Left ventricle myocardium superior (tissue), 1 donor: Measurements from ENCODE around the gene GLG1. TPM values are rescaled to one million over a fixed set of nuclear protein-coding genes. Genes with fewer than 3 reads are reported as not detected.
"Not testable (repeated sequence)": the region's sequence is repeated elsewhere in the genome, so short reads cannot be mapped to it uniquely, and the experiment has no call there.

Experiments
- ATAC-seq: fragments of 200-7000 bp; cut with Tn5 transposase; one replicate; pipeline ENCODE4 v1.9.1; 2020; ENCODE audit warnings: mild to moderate bottlenecking, moderate library complexity
- DNase-seq: peaks from one replicate; pipeline ENCODE4 v3.0.0-alpha.2; 2020
- intact Hi-C: fragments of 100-400 bp; cut with micrococcal nuclease; formaldehyde crosslinking; loops from one replicate; pipeline ENCODE4 v1.11.0; 2022
- total RNA-seq: library from RNA; stranded (reverse); fragmentation: NEBNext Ultra II Directional; extraction: Animal tissue kit (Norgen Biotek cat#: 25700); gene quantifications from one replicate; pipeline ENCODE4 v1.2.1, GENCODE V29; 2021
- donor health status: DM: no; HTN: yes; CAD: no; lungs with severe emphysema.

Gene GLG1
- total RNA-seq, 1 donor from 2014 or later, result 80.0 TPM

DNA sequence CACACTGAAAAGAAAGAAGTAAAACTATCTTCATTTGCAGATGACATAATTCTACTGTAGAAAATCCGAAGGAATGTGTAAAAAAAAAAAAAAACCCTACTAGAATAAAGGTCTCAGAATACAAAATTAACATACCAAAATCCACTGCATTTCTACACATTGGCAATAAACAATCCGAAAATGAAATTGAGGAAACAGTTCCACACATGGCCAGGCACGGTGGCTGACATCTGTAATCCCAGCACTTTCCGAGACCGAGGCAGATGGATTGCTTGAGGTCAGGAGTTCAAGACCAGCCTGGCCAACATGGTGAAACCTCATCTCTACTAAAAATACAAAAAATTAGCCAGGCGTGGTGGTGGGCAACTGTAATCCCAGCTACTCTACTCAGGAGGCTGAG lies 181.2 kb downstream of the GLG1 start:
- intact Hi-C loops, DNase-seq, ATAC-seq: not testable (repeated sequence)

DNA sequence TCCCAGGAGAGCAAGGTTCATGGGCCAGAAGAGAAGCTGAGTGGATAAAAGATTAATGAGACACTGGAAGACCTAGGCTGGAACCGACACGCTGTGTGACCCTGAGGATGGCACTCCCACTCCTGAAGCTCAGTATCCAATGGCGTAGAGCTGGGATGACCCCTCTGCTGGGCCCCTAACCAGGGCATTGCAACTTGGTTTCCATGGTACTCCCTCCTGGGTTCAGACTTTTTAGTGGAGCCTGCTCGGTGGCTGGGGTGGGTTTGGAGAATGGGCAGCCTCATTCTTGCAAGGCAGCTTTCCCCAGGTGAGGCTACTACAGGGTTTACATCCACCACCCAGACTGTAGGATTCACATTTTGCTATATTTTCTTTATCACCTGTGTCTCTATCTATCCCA lies 183.2 kb downstream of the GLG1 start:
- ATAC-seq, DNase-seq, intact Hi-C loops: not testable (repeated sequence)

DNA sequence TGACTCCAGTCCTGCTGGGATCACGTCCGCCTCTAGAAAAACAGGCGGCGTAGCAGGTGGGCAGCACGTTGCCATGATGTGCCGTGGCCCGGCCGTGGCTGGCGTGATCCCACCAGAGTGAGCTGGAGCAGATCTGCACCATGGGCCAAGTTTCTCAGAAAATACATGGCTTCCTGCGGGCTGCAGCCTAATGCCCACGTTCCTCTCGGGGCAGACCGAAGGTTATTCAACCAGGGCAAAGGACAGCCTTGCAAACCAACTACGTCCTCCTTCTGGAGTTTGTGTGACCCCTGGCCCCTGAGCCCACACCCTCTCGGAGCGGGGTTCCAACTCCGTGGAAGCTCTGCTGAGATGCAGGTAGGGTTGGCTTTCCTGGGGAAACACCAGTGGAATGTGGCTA lies 184.8 kb downstream of the GLG1 start:
- DNase-seq, intact Hi-C loops, ATAC-seq: not testable (repeated sequence)

DNA sequence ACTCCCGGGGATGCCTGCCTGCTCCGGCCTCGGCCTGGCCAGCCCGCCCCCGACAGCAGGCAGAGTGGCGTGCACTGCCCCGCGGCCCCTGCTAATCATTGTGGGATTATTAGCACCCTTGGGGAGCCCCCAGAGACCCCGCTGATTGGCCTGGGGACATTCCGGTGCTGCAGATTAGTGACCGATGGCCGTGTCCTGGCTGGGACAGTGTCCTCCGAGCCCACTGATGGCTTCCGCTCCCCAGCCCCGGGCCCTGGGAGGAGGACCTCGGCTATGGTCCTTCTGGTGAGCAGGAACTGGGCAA lies 185.5 kb downstream of the GLG1 start:
- DNase-seq, ATAC-seq, intact Hi-C loops: not testable (repeated sequence)

DNA sequence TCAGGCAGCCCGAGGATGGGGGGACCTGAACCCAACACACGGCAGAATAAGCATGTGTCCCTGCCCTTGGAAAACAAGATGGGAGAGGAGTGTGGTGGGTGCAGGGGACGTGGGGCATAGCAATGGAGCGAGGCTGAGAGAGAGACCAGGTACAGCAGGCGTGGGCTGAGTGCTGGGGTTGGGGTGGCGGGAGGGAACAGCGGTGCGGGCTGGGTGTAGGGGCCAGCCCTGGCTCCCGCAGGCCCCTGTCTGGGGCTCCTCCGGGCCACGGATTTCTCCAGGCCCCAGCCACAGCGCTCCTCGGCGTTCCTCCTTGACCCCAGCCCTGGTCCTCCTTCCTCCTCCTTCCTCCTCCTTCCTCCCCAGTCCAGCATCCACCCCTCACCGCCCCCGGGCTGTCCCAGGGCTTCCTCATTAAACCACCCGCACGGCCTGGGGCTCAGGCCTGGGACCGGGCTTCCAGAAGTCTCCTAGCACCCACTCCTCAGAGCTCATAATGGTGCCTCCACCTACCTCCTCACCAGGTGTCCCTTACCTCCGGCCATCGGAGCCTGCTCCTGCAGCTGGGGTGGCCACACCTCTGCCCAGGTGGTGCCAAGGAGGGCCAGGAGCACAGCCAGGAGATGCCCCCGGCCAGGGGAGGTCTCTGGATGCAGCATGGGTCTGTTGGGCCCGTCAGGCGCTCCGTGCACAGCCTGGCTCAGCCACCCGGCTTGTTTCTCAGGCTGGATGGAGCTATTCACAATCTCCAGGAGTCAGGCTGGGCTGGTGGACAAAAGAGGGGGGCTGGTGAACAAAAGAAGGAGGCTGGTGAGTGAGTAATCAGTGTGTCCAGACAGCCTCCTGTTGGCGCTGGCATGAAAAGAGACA lies 186.1 kb downstream of the GLG1 start, which contains the start of gene CLEC18B:
TSS of gene CLEC18B (minus strand) at position 867 of the 870 bp plus-strand sequence. CDS start at position 659, 208 bp downstream.
- intact Hi-C loops, DNase-seq, ATAC-seq: not testable (repeated sequence)

DNA sequence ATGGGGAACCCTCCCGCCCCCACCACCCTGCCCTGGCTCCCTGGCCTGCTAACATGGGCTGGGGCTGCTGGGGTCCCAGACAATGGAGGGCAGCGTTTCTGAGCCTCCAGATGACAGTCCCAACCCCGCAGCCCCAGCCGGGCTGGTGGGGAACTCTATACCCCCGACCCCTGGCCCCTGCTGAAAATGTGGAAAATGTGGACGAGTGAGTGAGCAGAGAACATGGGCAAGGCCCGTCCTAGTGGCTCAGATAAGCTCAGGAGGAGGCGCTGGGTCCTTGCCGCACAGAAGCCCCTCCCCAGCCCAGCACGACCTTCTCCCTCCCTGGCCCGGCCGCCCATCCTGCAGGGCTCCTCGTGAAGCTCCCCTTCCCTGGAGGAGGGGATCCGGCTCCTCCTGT lies 187.1 kb downstream of the GLG1 start:
- intact Hi-C loops, DNase-seq, ATAC-seq: not testable (repeated sequence)

DNA sequence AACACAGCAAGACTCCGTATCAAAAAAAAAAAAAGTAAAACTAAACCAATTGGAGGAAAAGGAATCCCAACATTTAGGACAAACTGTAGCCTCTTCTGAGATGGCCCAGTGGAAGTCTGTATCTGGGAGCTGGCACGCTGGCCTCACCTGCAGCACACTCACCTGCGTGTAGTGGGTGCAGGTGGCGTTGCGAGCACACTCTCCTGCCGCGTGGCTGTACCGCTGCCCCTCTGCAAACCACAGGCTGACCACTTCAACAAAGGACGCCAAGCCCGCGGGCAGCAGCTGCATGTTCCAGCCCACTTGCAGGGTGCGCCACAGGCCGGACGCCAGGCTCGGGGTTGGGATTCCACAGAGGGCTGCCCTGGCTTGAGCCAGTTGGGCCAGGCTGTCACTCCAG lies 189.0 kb downstream of the GLG1 start:
- ATAC-seq, DNase-seq, intact Hi-C loops: not testable (repeated sequence)

DNA sequence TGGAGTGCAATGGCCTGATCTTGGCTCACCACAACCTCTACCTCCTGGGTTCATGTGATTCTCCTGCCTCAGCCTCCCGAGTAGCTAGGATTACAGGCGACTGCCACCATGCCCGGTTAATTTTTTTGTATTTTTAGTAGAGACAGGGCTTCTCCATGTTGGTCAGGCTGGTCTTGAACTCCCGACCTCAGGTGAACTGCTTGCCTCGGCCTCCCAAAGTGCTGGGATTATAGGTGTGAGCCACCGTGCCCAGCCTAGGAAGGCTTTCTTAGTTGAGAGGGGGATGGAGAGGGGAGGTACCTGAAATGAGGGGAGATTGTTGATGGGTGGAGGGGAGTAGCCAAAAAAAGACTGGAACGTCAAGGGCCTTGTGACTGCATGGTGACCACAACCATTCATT lies 193.0 kb downstream of the GLG1 start:
- DNase-seq, intact Hi-C loops, ATAC-seq: not testable (repeated sequence)

DNA sequence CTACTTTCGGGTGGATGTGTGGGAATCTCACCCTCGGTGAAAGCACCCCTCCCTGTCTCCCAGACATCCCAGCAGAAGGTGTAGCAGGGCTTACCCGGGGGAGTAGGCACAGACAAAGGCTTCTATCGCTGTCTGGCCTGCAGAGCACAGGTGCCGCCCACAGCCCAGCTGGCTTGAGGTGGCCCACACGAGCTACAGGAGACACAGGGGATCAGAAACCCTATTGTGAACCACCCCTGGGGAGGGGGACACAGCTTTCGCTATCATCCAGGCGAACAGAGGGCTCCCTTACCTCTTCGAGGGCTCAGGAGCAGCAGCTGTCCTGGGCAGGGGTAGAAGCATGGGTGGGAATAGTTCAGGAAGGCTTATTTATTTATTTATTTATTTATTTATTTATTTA lies 193.4 kb downstream of the GLG1 start:
- DNase-seq, ATAC-seq, intact Hi-C loops: not testable (repeated sequence)

DNA sequence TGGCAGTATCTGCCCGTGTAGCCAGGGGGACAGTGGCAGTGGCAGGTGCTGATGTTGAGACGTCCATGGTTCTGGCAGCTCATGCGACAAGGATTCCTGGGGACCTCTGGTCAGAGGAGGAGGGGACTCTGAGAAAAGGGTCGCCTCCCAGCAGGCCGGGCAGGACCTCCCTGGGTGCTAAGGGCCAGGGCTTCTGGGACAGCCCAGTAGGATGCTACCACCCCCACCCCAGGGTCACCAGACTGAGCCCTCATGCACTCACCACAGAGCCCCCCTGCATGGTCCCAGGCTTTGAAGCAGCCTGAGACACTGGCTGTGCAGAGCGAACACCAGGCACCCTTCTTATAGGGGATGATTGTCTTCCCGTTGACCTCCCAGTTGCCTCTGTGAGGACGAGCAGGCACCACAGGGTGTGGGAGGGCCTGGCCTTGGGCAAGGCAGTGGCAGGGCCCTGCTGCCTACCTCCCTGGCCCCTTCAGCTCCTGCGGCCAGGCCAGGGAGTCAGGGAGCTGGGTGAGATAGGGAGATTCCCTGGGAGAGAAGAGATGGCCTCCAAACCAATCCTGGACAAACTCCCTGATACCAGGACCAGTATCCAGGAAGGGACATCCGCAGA lies 194.0 kb downstream of the GLG1 start:
- intact Hi-C loops, ATAC-seq, DNase-seq: not testable (repeated sequence)

DNA sequence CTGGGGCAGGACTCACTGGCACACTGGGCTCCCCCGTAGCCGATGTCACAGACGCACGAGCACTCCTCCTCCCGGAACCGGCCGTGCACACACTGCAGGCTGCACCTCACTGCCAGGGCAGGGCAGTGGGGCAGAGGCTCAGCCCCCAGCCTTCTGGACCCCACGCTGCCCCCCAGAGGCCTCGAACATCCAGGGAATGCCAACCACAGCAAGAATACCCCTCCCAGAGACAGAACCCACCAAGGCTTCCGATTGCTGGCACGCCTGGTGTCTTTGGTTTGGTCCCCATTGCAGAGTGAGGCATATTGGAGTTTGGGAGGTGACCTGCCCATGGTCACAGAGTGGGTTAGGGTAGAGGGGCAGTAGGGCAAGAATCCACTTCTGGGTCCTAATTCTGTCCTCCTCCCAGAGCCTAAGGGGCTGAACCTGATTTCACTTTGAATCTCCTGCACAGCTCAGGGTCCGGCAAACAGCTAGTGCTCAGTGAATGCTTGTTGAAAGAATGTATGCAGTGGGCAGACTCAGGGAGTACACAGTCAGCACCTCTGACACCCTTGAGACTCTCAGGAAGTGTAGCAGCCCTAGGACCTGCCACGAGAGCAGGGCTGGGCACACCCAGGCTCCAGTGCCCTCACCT lies 194.7 kb downstream of the GLG1 start:
- ATAC-seq, intact Hi-C loops, DNase-seq: not testable (repeated sequence)

DNA sequence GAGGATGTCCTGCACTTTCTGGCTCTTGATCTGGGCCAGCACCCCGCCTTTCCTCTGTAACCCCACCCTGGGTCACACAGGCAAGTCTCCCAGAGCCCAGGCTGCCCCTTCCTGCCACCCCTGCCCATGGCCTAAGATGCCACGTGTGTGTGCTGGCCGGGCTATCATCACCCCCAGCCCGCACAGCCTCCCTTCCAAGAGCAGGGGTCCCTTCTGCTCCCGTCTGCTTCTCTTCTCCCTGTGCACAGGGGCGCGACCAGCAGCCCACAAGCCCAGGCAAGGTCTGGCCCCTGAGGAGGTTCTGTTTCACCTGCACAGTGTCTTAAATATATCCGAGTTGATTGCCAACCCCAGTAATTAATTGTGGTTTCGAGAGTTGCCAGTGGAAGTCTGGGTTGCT lies 195.9 kb downstream of the GLG1 start:
- DNase-seq, intact Hi-C loops, ATAC-seq: not testable (repeated sequence)

DNA sequence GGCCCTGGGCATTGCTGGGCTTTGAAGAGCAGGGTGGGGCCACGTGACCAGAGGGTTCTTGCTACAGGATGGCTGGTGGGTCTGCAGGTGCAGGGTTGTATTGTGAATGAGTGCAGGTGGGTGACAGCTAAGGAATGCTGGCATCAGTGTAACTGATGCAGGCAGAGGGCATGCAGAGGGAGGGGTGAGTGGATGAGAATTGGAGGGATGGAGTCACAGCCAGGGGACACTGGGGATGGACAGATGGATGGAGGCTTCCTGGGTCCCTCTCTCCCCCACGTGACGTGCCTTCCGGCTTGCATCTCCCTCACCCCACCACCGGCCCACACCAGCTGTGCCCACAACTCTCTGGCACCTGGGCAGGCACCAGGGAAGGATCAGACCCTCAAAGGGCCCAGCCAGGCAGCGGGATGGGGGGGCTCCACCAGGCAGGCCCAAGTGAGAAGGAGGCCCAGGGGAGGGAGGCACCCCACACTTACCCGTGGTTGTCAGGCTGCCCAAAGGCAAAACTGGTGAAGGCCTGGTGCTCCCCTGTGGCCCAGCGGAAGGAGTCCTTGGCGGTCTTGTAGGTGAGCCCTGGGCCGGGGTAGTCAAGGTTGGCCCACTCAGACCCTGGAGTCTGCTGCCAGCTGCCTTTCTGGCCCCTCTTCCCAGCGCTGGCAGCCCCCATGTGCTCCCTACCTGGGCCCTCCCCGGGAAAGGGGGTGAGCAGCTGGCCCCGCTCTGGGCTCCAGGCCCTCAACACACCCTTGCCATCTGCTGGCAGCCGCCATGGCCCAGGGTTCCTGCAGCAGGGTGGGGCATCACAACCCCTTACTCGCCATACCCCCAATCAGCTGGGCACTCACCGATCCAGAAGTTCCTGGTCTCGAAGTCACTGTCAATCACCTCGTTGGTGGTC lies 196.6 kb downstream of the GLG1 start:
- intact Hi-C loops, DNase-seq, ATAC-seq: not testable (repeated sequence)

DNA sequence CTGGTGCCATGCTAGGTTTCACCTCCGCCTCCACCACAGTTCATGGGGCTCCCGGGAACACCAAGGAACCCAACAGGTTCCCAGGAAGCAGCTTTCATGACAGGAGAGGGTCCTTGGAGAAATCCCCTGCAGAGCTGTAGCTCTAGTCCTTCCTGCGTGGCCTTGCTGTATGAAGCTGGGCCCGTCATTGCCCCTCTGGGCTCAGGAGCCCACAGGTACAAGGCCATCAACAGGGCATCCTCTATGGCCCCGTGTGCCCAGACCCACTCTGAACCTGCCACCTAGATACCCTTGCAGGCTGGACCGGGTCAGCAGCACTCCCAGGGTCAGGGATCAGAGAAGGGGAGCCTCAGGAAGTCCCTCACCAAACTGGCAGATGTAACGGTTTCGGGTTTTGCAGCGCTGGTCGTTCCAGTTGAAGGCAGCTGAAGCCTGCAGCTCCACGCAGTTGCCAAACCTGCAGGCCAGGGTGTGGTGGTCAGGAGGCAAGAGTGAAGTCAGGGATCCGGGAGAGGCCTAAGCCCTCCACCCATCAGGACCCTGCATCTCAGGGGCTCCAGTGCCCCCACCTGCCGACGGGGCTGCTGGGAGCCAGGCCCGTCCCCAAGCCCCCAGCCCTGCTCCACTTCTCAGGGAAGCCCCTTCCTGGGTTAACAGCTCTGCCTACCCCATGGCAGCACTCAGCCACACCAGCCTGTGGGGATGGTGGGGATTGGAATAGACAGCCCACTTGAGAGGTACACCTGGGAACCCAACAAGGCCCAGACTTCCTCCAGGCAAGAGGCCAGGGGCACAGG lies 197.5 kb downstream of the GLG1 start:
- DNase-seq, ATAC-seq, intact Hi-C loops: not testable (repeated sequence)

DNA sequence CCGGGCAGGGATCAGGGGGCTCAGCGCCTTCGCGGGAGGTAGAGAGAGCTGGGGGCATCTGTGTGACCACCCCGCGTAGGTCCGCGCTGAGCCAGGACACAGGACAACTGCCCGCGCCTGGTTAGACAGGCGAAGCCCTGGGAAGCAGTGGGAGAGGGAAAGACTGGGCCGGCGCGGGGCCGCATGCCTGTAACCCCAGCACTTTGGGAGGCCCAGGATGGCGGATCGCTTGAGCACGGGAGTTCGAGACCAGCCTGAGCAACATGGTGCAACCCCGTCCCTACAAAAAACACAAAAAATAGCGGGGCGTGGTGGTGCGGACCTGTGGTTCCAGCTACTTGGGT lies 199.6 kb downstream of the GLG1 start:
- intact Hi-C loops, result not testable (repeated sequence)
- DNase-seq (peak; percentile 56), ATAC-seq (peak; percentile 57)

DNA sequence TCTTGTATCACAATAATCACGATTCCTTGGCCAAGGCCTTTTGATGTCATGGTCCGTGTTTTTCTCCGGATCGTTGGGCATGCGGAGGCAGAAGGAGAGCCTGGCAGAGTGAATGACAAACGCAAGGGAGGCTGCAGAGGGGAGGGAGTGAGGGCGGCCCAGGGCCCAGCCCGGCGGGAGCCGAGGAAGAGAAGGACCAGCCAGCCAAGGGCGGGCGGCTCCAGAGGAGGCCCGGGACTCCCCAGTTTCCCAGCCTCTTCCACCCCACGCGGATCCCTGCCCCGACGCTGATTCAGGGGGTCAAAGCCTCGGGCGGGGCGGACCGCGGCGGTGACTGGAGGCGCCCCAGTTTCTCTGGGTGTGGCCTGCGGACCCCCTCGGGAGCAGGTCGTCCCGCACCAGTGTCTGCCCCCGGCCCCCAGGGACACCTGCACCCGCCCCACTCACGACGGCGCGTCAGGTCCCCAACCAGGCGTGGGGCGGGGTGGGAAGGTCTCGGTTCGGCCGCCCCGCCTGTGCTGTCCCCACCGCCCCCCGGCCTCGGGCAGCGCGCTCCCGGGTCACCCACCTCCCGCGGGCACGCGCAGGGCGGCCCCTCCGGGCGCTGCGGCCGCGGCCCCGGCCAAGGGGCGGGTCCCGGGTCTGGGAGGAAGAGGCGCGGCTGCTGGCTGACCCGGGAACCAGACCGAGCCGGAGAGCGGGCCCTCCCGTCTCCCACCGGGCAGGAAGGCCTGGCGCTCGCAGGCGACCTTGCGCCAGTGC lies 200.1 kb downstream of the GLG1 start:
- intact Hi-C loops, result not testable (repeated sequence)
- DNase-seq (peak; percentile 69), ATAC-seq (peak; percentile 97)
